VCaP (cell line): ENCODE measurements around the gene ICAM3.

Experiments used
- H3K27ac ChIP-seq: fragments of 450-650 bp; 2 replicates; pipeline ENCODE4 v1.5.1; 2017
- CTCF ChIP-seq: fragments of 450-650 bp; conservative IDR thresholded peaks from 2 replicates; pipeline ENCODE4 v1.5.1; 2017; ENCODE audit warnings: mild to moderate bottlenecking, moderate library complexity

The ICAM3 gene

GRCh38 chr19:10290876-10291553 is 48.4 kb downstream of the ICAM3 start:
- no peak for TF ChIP-seq CTCF
- no peak overlapping the region for H3K27ac ChIP-seq

DNA sequence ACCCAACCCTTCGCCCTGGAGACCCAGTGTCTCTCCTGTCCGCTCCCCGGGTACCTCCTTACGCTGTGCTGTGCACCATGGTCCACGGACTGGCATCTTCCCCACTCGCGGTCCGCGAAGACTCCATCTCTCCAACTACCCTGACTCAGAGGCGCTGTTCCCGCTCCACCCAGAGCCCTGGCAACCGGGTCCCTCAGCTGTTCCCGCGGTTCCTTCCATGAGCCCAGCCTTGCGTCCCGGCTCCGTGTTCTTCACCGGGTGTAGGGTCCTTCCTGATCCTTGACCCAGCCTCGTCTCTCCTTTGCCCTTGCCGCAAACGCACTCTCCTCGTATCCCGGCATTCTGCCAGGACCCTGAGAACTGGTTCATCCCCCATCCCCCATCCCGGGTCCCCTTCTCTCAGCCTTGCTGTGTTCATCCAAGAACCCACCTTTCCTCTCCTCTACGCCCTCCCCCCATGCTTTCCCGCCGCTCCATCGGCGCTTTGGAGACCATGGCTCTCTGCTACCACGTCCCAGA is 49.0 kb downstream of the ICAM3 start:
- no peak overlapping the region for H3K27ac ChIP-seq
- TF ChIP-seq CTCF, result no peak

DNA sequence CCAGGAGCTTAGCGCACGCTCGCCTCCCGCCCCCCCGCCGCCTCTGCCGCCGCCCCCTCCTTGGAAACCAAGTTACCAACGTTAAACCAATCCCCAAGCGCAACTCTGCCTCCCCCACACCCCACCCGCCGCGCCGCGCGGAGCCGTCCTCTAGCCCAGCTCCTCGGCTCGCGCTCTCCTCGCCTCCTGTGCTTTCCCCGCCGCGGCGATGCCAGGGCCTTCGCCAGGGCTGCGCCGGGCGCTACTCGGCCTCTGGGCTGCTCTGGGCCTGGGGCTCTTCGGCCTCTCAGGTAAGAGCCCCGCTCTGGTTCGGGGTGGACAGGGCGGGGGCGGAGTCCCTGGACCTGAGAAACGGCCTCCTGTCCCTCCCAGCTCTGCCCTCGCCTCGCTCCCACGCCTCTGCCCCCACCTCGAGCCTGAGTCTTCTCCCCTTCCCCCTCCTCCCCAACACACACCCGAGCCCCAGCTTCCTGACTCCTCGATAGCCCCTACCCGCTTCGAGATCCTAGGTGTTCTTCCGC is 49.5 kb downstream of the ICAM3 start, which contains the start of gene ICAM5:
Gene ICAM5 (plus strand): TSS at position 117 of the 521 bp plus-strand sequence. CDS start 92 bp downstream, at position 209.
- H3K27ac ChIP-seq, result no peak within 1 kb of the TSS; the same call in 1 of the 2 replicates
- no peak for TF ChIP-seq CTCF

DNA sequence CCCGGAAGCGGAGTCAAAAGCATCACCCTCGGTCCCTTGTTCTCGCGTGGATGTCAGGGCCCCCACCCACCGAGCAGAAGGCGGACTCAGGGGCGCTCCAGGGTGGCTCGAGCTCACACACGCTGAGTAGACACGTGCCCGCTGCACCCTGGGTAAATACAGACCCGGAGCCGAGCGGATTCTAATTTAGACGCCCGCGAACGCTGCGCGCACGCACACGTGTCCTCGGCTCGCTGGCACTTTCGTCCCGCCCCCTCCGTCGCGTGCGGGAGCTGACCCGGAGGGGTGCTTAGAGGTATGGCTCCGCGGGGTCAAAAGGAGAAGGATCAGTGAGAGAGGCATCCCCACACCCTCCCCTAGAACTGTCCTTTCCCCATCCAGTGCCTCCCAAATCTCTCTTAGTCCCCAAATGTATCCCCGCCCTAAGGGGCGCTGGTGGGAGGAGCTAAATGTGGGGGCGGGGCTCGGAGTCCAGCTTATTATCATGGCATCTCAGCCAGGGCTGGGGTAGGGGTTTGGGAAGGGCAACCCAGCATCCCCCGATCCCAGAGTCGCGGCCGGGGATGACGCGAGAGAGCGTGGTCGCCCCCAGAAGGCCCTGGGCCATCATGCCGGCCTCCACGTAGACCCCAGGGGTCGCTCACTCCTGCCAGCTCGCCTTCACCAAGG is 50.1 kb downstream of the ICAM3 start:
- no peak overlapping the region; the same call in 1 of the 2 replicates for H3K27ac ChIP-seq
- no peak for TF ChIP-seq CTCF

DNA sequence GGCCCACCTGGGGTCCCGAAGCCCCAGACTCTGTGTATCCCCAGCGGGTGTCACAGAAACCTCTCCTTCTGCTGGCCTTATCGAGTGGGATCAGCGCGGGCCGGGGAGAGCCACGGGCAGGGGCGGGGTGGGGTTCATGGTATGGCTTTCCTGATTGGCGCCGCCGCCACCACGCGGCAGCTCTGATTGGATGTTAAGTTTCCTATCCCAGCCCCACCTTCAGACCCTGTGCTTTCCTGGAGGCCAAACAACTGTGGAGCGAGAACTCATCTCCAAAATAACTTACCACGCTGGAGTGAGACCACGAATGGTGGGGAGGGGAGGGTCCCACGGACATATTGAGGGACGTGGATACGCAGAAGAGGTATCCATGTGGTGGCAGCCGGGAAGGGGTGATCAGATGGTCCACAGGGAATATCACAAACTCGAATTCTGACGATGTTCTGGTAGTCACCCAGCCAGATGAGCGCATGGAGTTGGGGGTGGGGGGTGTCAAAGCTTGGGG is 50.7 kb downstream of the ICAM3 start:
- no peak for TF ChIP-seq CTCF
- no peak overlapping the region; the same call in 1 of the 2 replicates for H3K27ac ChIP-seq

DNA sequence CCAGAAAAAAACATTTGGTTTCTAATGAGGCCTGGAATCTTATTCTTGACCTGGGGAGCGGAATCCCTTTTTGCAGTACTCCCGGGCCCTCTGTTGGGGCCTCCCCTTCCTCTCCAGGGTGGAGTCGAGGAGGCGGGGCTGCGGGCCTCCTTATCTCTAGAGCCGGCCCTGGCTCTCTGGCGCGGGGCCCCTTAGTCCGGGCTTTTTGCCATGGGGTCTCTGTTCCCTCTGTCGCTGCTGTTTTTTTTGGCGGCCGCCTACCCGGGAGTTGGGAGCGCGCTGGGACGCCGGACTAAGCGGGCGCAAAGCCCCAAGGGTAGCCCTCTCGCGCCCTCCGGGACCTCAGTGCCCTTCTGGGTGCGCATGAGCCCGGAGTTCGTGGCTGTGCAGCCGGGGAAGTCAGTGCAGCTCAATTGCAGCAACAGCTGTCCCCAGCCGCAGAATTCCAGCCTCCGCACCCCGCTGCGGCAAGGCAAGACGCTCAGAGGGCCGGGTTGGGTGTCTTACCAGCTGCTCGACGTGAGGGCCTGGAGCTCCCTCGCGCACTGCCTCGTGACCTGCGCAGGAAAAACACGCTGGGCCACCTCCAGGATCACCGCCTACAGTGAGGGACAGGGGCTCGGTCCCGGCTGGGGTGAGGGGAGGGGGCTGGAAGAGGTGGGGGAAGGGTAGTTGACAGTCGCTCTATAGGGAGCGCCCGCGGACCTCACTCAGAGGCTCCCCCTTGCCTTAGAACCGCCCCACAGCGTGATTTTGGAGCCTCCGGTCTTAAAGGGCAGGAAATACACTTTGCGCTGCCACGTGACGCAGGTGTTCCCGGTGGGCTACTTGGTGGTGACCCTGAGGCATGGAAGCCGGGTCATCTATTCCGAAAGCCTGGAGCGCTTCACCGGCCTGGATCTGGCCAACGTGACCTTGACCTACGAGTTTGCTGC is 52.4 kb downstream of the ICAM3 start, which contains the start of gene ICAM4:
Gene ICAM4 (plus strand): TSS at position 153 of the 935 bp plus-strand sequence. CDS start 58 bp downstream, at position 211.
- TF ChIP-seq CTCF, result no peak
- H3K27ac ChIP-seq, result no peak within 1 kb of the TSS
